Neural progenitor cell (in vitro differentiated cells): ENCODE data around the gene FAM8A1. TPM values are rescaled to one million over a fixed set of nuclear protein-coding genes. Genes with fewer than 3 reads are reported as not detected.
A peak's percentile ranks its signal among the peaks of the same experiment; 100 is the strongest.
"Not testable (repeated sequence)": the region's sequence is repeated elsewhere in the genome, so short reads cannot be mapped to it uniquely, and the experiment has no call there.

ENCODE experiments used
- DNase-seq: peaks from one replicate; pipeline ENCODE4 v3.0.0-alpha.2; 2016; ENCODE audit warnings: low spot score
- H2AFZ ChIP-seq: fragments of 200-600 bp; sonication (generic); replicated peaks from 2 replicates; pipeline ENCODE4 v1.6.1; 2016; ENCODE audit warnings: antibody characterized with exemption
- H3F3A ChIP-seq: fragments of 200-600 bp; sonication (generic); 2 replicates; pipeline ENCODE4 v1.6.1; 2016; ENCODE audit warnings: antibody characterized with exemption, low read depth
- H3K27ac ChIP-seq: fragments of 200-600 bp; sonication (generic); 2 replicates; pipeline ENCODE4 v1.5.1; 2016; ENCODE audit warnings: mild to moderate bottlenecking
- H3K27me3 ChIP-seq: fragments of 200-600 bp; sonication (generic); 2 replicates; pipeline ENCODE4 v1.6.1; 2016; ENCODE audit warnings: mild to moderate bottlenecking, moderate library complexity
- H3K36me3 ChIP-seq: fragments of 200-600 bp; sonication (generic); 2 replicates; pipeline ENCODE4 v1.5.1; 2016
- H3K4me1 ChIP-seq: fragments of 200-600 bp; sonication (generic); 2 replicates; pipeline ENCODE4 v1.6.1; 2016; ENCODE audit warnings: mixed run types
- H3K4me2 ChIP-seq: fragments of 200-600 bp; sonication (generic); 2 replicates; pipeline ENCODE4 v1.6.1; 2016
- H3K4me3 ChIP-seq: fragments of 200-600 bp; sonication (generic); 2 replicates; pipeline ENCODE4 v1.5.1; 2016
- H3K79me2 ChIP-seq: fragments of 200-600 bp; sonication (generic); 2 replicates; pipeline ENCODE4 v1.6.1; 2016; ENCODE audit warnings: low read depth
- H3K9ac ChIP-seq: fragments of 200-600 bp; sonication (generic); 2 replicates; pipeline ENCODE4 v1.6.1; 2016
- H3K9me3 ChIP-seq: fragments of 200-600 bp; sonication (generic); 2 replicates; pipeline ENCODE4 v1.5.1; 2016; ENCODE audit warnings: low read depth
- H4K20me1 ChIP-seq: fragments of 200-600 bp; sonication (generic); 2 replicates; pipeline ENCODE4 v1.6.1; 2016; ENCODE audit warnings: low read depth
- H3K27ac Mint-ChIP-seq: 3 replicates; pipeline ENCODE4 v1.8.0; 2021; ENCODE audit warnings: mixed read lengths
- H3K27me3 Mint-ChIP-seq: 2 replicates; pipeline ENCODE4 v1.8.0; 2022; ENCODE audit warnings: low read depth, mild to moderate bottlenecking, inconsistent platforms, moderate library complexity, mixed read lengths; ENCODE audit not compliant: insufficient read depth
- H3K36me3 Mint-ChIP-seq: 3 replicates; pipeline ENCODE4 v1.8.0; 2021; ENCODE audit warnings: mixed read lengths
- H3K4me1 Mint-ChIP-seq: 3 replicates; pipeline ENCODE4 v1.8.0; 2021; ENCODE audit warnings: mixed read lengths
- H3K4me3 Mint-ChIP-seq: 3 replicates; pipeline ENCODE4 v1.8.0; 2021; ENCODE audit warnings: mild to moderate bottlenecking, moderate library complexity, mixed read lengths
- H3K9me3 Mint-ChIP-seq: 3 replicates; pipeline ENCODE4 v1.8.0; 2020; ENCODE audit warnings: mixed read lengths
- CTCF ChIP-seq: fragments of 200-600 bp; sonication (generic); IDR thresholded peaks from 2 replicates; pipeline ENCODE4 v1.5.1; 2017; ENCODE audit warnings: antibody characterized with exemption, mild to moderate bottlenecking
- EZH2 ChIP-seq: fragments of 200-600 bp; sonication (generic); IDR thresholded peaks from 2 replicates; pipeline ENCODE4 v1.6.1; 2017; ENCODE audit warnings: antibody characterized with exemption, mild to moderate bottlenecking, moderate library complexity
- EZH2phosphoT487 ChIP-seq: fragments of 200-600 bp; sonication (generic); IDR thresholded peaks from 2 replicates; pipeline ENCODE4 v1.6.1; 2017; ENCODE audit warnings: antibody characterized with exemption
- total RNA-seq: library from RNA; depleted of rRNA; stranded (reverse); fragments of >200 nt; gene quantifications from 2 replicates; pipeline ENCODE4 v1.2.3, GENCODE V29; 2015; ENCODE audit warnings: low replicate concordance

FAM8A1 gene
- total RNA-seq, 1 donor from 2014 or later = 22.9 TPM

- H3K4me3 Mint-ChIP-seq = no peak overlapping the region
- peak overlapping the region; percentile 43 for H2AFZ ChIP-seq
- no peaks in the 10 kb centered on the region for H3K9me3 ChIP-seq
- H3K27me3 ChIP-seq = no peaks in the 10 kb centered on the region
- peaks cover 3% of the 10 kb centered on the region for H3K27me3 Mint-ChIP-seq
- no peak overlapping the region for H3K4me2 ChIP-seq
- no peak overlapping the region for H3K27ac ChIP-seq
- peaks cover 4% of the 10 kb centered on the region for H3K4me1 Mint-ChIP-seq
- DNase-seq = no peak
- no peaks in the 10 kb centered on the region for H3K9me3 Mint-ChIP-seq
- H3K4me1 ChIP-seq = no peaks in the 10 kb centered on the region
- H4K20me1 ChIP-seq = no peaks in the 10 kb centered on the region
- no peak overlapping the region for H3K4me3 ChIP-seq
- no peaks in the 10 kb centered on the region for H3F3A ChIP-seq
- H3K27ac Mint-ChIP-seq = no peak overlapping the region
- no peak overlapping the region for H3K9ac ChIP-seq
- TF ChIP-seq EZH2 (no peak), CTCF (no peak), EZH2phosphoT487 (no peak)
- no peaks in the 10 kb centered on the region for H3K79me2 ChIP-seq
- no peaks in the 10 kb centered on the region for H3K36me3 Mint-ChIP-seq
- no peaks in the 10 kb centered on the region for H3K36me3 ChIP-seq
Observed at GRCh38 chr6:17583811-17584210, 16.3 kb upstream of the FAM8A1 start.

GRCh38 chr6:17584241-17584803 lies 15.8 kb upstream of the FAM8A1 start:
- no peaks in the 10 kb centered on the region for H3K4me1 ChIP-seq
- no peak overlapping the region for H3K9ac ChIP-seq
- H3K27me3 Mint-ChIP-seq = peaks cover 3% of the 10 kb centered on the region
- peak; percentile 74 for DNase-seq
- no peaks in the 10 kb centered on the region for H4K20me1 ChIP-seq
- H3F3A ChIP-seq = no peaks in the 10 kb centered on the region
- H3K79me2 ChIP-seq = no peaks in the 10 kb centered on the region
- peak overlapping the region; percentile 23 for H3K4me3 ChIP-seq
- TF ChIP-seq CTCF = peak; percentile 84
- no peak for TF ChIP-seq EZH2phosphoT487
- no peak overlapping the region for H3K4me3 Mint-ChIP-seq
- peak overlapping the region; percentile 61 for H3K4me2 ChIP-seq
- peak overlapping the region; percentile 77 for H2AFZ ChIP-seq
- H3K9me3 ChIP-seq = no peaks in the 10 kb centered on the region
- H3K27me3 ChIP-seq = no peaks in the 10 kb centered on the region
- peaks cover 4% of the 10 kb centered on the region for H3K4me1 Mint-ChIP-seq
- H3K27ac Mint-ChIP-seq = no peak overlapping the region
- no peak overlapping the region for H3K27ac ChIP-seq
- no peaks in the 10 kb centered on the region for H3K9me3 Mint-ChIP-seq
- H3K36me3 Mint-ChIP-seq = no peaks in the 10 kb centered on the region
- no peaks in the 10 kb centered on the region for H3K36me3 ChIP-seq

GRCh38 chr6:17585766-17586490 lies 14.2 kb upstream of the FAM8A1 start:
- DNase-seq = peak; percentile 8
- H3K9me3 Mint-ChIP-seq = no peaks in the 10 kb centered on the region
- H3K9me3 ChIP-seq = no peaks in the 10 kb centered on the region

GRCh38 chr6:17586623-17587022 lies 13.5 kb upstream of the FAM8A1 start:
- H3K4me1 ChIP-seq, H3K27ac Mint-ChIP-seq, DNase-seq: not testable (repeated sequence)

More at GRCh38 chr6:17585766-17586490, 14.2 kb upstream of the FAM8A1 start:
- Mint-ChIP-seq H3K4me3 (no peak overlapping the region), H3K4me1 (peaks cover 4% of the 10 kb centered on the region), H3K27ac (no peak overlapping the region), H3K27me3 (peaks cover 3% of the 10 kb centered on the region), H3K36me3 (no peaks in the 10 kb centered on the region)
- Histone ChIP-seq H3K4me1 (no peaks in the 10 kb centered on the region), H4K20me1 (no peaks in the 10 kb centered on the region), H3K4me2 (no peak overlapping the region), H3F3A (no peaks in the 10 kb centered on the region), H3K79me2 (no peaks in the 10 kb centered on the region), H2AFZ (no peak overlapping the region), H3K9ac (no peak overlapping the region), H3K27ac (no peak overlapping the region), H3K36me3 (no peaks in the 10 kb centered on the region), H3K4me3 (no peak overlapping the region), H3K27me3 (no peaks in the 10 kb centered on the region)
- TF ChIP-seq CTCF (peak; percentile 19), EZH2 (no peak), EZH2phosphoT487 (no peak)

More at GRCh38 chr6:17586623-17587022, 13.5 kb upstream of the FAM8A1 start:
- H3K4me1 Mint-ChIP-seq, H3K4me3 ChIP-seq, H3K4me2 ChIP-seq, H3K27me3 Mint-ChIP-seq, H3F3A ChIP-seq, H3K4me3 Mint-ChIP-seq, H2AFZ ChIP-seq, H3K36me3 Mint-ChIP-seq, H3K9me3 Mint-ChIP-seq, H4K20me1 ChIP-seq, H3K9ac ChIP-seq, H3K9me3 ChIP-seq, H3K79me2 ChIP-seq, H3K36me3 ChIP-seq, H3K27me3 ChIP-seq, H3K27ac ChIP-seq: not testable (repeated sequence)
